Cardiac muscle cell (in vitro differentiated cells and primary cell): Measurements from ENCODE around the gene SLIT1. TPM values are rescaled to one million over a fixed set of nuclear protein-coding genes. Genes with fewer than 3 reads are reported as not detected.
A peak's percentile ranks its signal among the peaks of the same experiment; 100 is the strongest.

Experiments used
- DNase-seq, 2 donors: peaks; one replicate each; pipeline versions ENCODE4 v3.0.0 to v3.0.0-alpha.2; 2010 to 2017; ENCODE audit warnings: low read depth in 1 of 2, low spot score in 1 of 2
- H3K27ac ChIP-seq: fragments of 200-600 bp; sonication (generic); 2 replicates; pipeline ENCODE4 v1.5.1; 2016
- H3K27me3 ChIP-seq: fragments of 200-600 bp; sonication (generic); 2 replicates; pipeline ENCODE4 v1.6.0; 2016; ENCODE audit warnings: control low read depth
- H3K36me3 ChIP-seq: fragments of 200-600 bp; sonication (generic); 2 replicates; pipeline ENCODE4 v1.5.1; 2016; ENCODE audit warnings: control low read depth
- H3K4me1 ChIP-seq: fragments of 200-600 bp; sonication (generic); 2 replicates; pipeline ENCODE4 v1.8.1; 2017; ENCODE audit warnings: low read depth, mild to moderate bottlenecking, mixed run types
- H3K4me3 ChIP-seq: fragments of 200-600 bp; sonication (generic); 2 replicates; pipeline ENCODE4 v1.5.1; 2016; ENCODE audit warnings: mild to moderate bottlenecking
- H3K9me3 ChIP-seq: fragments of 200-600 bp; sonication (generic); 2 replicates; pipeline ENCODE4 v1.5.1; 2017; ENCODE audit warnings: low read depth, mild to moderate bottlenecking, control low read depth
- CTCF ChIP-seq: IDR thresholded peaks from 2 replicates; pipeline ENCODE4 v1.5.1; 2012; ENCODE audit warnings: low read depth, mild to moderate bottlenecking, low read length
- polyA plus RNA-seq: library from polyadenylated mRNA; unstranded; fragments of >200 nt; fragmentation: Nextera tagmentation; extraction: Ambion mirVana; gene quantifications from 2 replicates; pipeline ENCODE4 v1.2.1, GENCODE V29; 2016
- total RNA-seq: library from RNA; depleted of rRNA; stranded (reverse); fragments of >200 nt; gene quantifications from 2 replicates; pipeline ENCODE4 v1.2.3, GENCODE V29; 2016

Gene SLIT1
- total and polyA plus RNA-seq, 2 experiments from 2014 or later: 3.3 to 11.0 TPM

GRCh38 chr10:97192952-97193435, 7.2 kb upstream of the SLIT1 start:
- no peak for TF ChIP-seq CTCF

GRCh38 chr10:97190450-97190849, 4.7 kb upstream of the SLIT1 start:
- no peak for DNase-seq
- peaks cover 36% of the 10 kb centered on the region for H3K27me3 ChIP-seq
- peaks cover 11% of the 10 kb centered on the region for H3K4me1 ChIP-seq
- H3K9me3 ChIP-seq: no peaks in the 10 kb centered on the region
- no peaks in the 10 kb centered on the region for H3K36me3 ChIP-seq
- H3K27ac ChIP-seq: no peak overlapping the region
- no peak overlapping the region for H3K4me3 ChIP-seq
- no peak for TF ChIP-seq CTCF

More at GRCh38 chr10:97192952-97193435, 7.2 kb upstream of the SLIT1 start:
- Histone ChIP-seq H3K36me3 (no peaks in the 10 kb centered on the region), H3K27ac (no peak overlapping the region), H3K9me3 (no peaks in the 10 kb centered on the region), H3K4me3 (no peak overlapping the region), H3K27me3 (peaks cover 35% of the 10 kb centered on the region), H3K4me1 (peaks cover 13% of the 10 kb centered on the region)
- no peak for DNase-seq

- H3K9me3 ChIP-seq: no peaks in the 10 kb centered on the region
- no peak overlapping the region for H3K4me3 ChIP-seq
- TF ChIP-seq CTCF: no peak
- H3K27me3 ChIP-seq: peaks cover 51% of the 10 kb centered on the region
- H3K27ac ChIP-seq: no peak overlapping the region
- no peaks in the 10 kb centered on the region for H3K36me3 ChIP-seq
- no peak for DNase-seq
- H3K4me1 ChIP-seq: peaks cover 11% of the 10 kb centered on the region
Observed at GRCh38 chr10:97188261-97188711, 2.5 kb upstream of the SLIT1 start.

GRCh38 chr10:97186911-97187310, 1.2 kb upstream of the SLIT1 start:
- no peaks in the 10 kb centered on the region for H3K9me3 ChIP-seq
- H3K4me3 ChIP-seq: no peak overlapping the region
- H3K4me1 ChIP-seq: peaks cover 11% of the 10 kb centered on the region
- TF ChIP-seq CTCF: no peak
- peaks cover 60% of the 10 kb centered on the region for H3K27me3 ChIP-seq
- no peak for DNase-seq
- H3K27ac ChIP-seq: no peak overlapping the region
- no peaks in the 10 kb centered on the region for H3K36me3 ChIP-seq

GRCh38 chr10:97184971-97185325, 811 bp downstream of the SLIT1 start:
- Histone ChIP-seq H3K27me3 (peaks cover 75% of the 10 kb centered on the region), H3K4me3 (peak overlapping the region; percentile 45)

More at GRCh38 chr10:97184971-97185325, 811 bp downstream of the SLIT1 start:
- Histone ChIP-seq H3K36me3 (no peaks in the 10 kb centered on the region), H3K27ac (no peak overlapping the region), H3K4me1 (peaks cover under 1% of the 10 kb centered on the region), H3K9me3 (no peaks in the 10 kb centered on the region)
- no peak for TF ChIP-seq CTCF
- DNase-seq: no peak
